HG03457 (cell line): ENCODE data around the gene CAVIN3.
"Not testable (repeated sequence)": the region's sequence is repeated elsewhere in the genome, so short reads cannot be mapped to it uniquely, and the experiment has no call there.

Source experiments
- ATAC-seq: cut with Tn5 transposase; IDR thresholded peaks from one replicate; pipeline ENCODE4 v1.9.1; 2021; ENCODE audit warnings: moderate number of reproducible peaks; ENCODE audit not compliant: unreplicated experiment

The CAVIN3 gene

DNA sequence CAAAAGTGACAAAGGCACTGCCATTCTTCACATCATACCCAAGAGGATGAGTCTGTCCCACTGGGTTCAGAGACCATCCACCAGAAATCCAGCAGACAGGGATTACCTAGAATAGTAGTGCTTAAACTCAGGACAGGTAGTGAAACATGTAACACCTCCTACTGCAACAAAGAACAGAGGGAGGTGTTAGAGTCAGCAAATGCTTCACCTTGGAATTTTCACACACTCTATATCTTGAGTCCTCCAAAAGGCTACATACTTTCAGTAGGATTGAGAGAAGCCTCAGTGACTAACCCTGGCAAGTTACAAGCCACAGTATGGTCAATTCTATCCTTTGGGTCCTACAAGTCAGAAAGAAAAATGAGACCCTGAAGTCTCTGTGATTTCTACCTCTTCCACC is 6.0 kb upstream of the CAVIN3 start:
- no peak for ATAC-seq

DNA sequence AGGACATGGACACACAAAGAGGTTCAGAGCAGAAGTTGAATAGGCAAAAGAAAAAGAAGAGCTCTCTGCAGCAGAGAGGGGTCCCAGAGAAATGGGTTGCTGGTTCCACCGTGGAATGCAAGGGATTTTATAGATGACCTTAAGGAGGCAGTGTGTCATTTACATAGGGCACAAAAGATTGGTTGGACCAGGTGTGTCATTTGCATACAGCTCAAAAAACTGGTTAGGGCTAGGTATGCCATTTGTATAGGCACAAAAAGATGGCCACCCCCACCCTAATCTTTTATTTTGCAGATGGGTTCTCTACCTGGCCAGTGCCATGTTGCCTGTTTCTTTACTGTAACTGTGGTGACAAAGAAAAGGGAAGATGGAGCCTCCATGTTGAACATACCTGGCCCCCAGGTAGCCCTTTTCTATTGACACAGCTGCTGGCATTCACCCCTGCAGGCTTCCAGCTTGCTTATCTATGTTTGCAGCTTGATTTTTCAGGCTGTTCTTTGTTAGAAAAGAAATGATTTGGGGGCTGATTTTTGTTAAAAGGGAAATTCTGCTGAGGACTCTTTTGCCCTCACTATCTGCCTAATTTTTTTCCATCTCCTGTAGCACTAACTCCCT is 3.1 kb upstream of the CAVIN3 start:
- ATAC-seq = no peak

DNA sequence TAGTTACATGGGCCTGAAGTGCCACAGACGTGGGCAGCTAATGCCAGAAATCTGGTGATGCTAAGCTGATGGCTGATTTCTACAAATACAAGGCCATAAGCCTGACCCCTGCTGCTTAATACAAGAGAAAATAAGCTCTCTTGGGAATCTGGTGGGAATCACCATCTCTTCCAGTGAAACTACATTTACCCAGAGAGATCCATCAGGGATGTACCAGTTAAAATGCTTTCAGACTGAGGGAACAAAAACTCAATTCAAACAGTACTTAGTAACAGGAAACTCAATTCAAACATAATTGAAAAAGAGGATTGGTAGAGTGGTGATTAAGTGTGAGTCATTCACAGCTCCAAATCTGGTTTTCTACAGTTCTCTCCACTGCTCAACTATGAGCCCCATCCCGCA is 1.7 kb upstream of the CAVIN3 start:
- no peak for ATAC-seq

DNA sequence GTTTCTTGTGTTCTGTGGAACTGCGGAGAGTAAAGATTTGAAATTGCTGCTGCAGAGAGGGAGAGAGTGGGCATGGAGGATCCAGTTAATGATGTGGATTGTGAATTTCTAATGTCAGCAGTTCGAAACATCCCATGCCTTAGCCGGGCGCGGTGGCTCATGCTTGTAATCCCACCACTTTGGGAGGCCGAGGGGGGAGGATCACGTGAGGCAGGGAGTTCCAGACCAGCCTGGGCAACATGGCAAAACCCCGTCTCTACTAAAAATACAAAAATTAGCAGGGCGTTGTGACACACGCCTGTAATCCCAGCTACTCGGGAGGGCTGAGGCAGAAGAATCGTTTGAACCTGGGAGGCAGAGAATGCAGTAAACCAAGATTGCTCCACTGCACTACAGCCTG is 1.1 kb upstream of the CAVIN3 start:
- ATAC-seq = no peak

DNA sequence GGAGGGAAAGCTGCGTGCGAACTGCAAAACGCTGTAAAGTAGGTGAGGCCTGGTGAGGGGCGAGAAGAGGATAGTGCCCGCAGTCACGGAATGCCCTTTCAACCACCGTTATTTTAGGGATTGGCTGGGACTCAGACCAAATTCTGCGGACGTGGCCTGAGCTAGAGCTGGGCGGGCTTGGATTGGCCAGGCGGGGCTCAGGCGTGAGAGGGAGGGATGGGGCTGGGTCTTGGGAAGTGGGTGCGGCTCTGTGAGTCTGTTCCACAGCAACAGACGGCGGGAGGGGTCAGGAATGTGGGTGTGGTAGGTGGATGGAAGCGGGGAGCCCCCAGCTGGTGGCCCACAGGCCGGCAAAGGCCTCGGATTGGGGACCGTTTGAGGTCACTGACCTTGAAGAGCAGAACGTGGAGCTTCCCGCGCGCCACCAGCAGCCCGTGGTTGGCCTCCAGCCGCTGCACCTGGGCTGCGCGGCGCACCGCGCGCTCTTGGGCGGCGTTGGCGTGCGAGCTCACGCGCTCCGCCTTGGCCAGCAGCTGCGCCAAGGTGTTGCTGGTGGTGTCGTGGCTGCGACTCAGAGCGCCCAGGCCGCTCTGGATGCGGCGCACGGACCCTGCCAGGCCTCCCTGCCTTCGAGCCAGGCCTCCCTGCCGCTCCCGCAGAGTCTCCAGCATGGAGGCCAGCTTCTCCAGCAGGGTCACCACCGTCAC is 444 bp downstream of the CAVIN3 start:
- ATAC-seq = peak; percentile 28

DNA sequence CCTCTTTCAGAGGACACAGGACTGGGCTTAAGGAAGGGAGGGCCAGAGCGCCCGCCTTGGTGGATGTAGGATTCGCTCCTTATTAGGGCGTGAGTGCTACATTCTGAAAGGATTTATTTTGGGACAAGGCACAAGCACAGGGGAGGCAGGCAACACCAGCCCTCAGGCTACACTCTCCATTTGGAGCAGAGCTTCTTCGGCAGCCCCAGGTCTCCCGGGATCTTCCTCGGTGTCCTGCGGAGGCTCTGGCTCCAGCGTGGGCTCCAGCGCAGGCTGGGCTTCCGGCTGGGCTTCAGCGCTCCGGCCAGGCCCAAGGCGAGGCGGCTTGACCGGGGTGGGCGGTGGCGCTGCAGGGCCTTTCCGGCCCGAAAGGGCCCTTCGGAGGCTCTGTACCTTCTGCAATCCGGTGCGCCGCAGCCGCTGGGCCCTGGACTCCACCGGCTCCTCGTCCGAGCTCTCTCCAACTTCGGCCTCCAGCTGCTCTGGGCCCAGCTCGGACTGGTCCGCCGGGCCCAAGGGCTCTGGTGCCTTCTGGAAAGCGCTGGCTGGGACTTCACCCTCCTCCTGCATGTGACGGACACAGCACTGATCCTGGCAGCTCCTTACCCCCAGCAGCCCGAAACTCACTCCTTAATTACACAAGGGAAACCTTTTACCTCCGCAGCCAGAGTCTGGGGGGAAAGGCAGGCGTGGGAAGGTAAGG is 1.1 kb downstream of the CAVIN3 start:
- peak; percentile 4 for ATAC-seq

DNA sequence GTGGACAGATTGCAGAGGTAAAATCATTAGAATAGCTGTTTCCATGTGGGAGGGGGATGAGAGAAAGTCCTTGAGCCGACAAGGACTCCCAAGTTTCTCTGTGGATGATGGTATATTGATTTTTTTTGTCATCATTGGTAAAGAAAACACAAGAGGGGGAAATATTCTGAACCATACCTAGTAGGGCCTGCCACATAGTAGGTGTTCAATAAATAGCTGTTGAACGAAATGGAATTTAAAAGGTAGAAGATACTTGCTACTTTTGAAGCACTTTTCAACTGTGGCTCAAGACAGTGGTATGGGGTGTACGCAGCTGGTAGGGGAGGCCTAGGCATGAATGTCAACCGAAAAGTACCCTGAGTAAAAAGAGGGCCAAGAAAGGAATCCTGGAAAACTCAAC is 2.1 kb downstream of the CAVIN3 start:
- no peak for ATAC-seq

DNA sequence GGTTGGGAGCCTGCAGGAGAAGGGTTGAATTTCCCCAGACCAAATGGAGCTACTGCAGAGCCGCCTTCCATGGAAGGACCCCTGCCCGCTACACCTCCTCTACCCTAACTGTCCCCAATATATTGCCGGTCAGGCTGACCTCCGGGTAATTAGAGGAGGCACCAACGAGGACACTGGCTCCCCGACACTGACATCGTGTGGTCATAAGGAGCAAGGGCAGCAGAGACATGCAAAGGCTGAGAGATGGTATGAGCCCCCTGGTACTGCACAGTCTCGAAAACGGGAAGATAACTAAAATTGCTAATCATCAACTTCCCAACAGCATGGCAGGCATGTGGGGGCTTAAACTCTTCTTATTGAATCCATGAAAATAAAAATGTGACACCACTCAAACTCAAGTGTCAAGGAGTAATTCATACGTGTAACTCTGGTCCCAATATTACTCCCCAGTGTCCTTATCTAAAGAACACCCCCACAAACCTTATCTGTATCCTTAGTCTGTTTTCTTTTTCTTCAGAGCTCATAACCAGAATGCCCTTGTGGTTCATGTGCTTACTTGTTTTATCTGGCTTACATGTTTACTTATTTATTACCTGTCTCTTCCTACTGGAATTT is 4.4 kb downstream of the CAVIN3 start:
- ATAC-seq = no peak

DNA sequence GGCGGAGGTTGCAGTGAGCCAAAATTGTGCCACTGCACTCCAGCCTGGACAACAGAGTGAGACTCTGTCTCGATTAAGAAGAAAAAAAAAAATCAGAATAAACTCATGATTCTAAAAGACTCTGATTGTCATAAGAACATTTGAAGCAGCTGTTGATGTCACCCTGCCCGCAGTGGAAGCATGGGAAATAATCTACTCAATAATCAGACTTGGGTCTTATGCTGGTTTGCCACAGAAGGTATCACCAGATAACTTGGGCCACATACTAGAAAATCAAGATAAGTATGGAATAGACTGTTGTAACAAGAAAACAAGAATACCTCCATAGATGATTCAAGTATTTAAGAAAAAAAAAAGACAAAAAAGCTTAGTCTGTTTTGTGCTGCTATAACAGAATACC is 8.2 kb downstream of the CAVIN3 start:
- ATAC-seq = no peak

DNA sequence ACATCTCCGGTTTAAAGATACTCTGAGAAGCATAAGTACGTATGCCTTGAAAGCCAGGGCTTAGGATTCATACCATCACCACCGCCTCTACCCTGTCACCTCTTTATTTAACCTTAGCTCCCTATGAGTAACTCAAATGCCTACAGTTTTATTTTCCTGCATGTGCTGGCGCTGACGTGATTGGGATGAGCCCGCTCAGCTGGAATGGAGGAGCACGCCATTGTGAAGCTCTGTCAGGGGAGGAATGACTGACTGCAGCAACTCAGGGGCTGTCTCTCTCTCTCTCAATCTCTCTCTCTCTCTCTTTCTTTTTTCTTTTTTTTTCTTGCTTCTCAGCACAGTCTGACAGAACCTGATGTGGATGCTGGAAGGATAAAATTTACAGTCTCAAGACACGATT is 12.4 kb downstream of the CAVIN3 start:
- ATAC-seq = no peak

DNA sequence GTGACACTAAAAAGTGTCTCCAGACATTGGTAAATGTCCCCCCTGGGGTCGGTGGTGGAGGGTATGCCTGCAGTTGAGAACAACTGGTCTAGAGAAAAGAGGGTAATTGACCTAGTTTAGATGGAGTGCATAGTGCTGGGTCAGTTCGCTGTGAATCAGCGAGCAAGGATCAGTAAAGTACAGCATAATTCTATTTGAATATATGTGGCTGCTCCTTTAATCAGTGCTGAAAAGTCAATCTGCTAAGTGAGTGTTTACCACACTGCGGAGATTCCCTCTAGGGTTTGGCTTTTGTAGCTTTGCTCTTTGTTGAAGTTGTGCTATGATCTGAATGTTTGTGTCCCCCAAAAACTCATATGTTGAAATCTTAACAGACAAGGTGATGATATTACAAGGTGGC is 15.0 kb downstream of the CAVIN3 start:
- ATAC-seq = no peak

DNA sequence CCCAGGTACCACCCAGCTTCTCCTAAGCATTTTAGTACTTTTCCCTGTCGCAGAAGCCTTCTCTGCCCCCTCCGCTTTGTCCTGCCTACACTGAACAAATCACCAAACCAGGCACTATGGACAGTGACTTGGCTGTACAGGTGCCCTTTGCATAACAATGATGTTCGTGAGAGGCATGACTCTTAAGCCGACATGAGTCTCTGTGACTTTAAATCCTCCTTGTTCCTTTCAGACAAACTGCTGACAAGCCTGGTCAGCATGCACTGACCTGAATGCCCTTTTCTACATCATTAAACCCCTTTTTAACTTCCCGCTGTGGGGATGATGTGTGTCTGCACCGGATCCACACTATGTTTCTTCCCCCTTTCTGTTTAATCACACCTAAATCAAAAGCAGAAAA is 16.6 kb downstream of the CAVIN3 start:
- ATAC-seq = no peak

DNA sequence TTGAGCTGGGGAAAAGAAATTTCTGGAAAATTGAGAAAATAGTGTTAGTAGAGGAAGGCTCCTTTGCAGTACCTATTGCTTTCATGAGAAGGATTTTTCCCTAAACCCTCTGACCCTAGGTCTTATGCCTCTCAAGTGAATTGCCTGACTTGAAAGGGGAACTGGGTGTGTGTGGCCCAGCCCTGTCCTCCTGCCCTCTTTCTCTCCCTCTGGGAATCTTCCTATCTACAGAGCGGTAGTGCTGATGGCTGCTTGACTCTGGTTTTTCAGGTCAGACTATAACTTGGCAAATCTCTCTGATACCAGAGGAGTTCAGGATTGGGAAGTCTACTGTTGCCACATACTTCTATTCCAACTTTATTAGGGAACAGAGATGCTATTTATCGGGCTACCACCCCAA is 19.2 kb downstream of the CAVIN3 start:
- no peak for ATAC-seq

DNA sequence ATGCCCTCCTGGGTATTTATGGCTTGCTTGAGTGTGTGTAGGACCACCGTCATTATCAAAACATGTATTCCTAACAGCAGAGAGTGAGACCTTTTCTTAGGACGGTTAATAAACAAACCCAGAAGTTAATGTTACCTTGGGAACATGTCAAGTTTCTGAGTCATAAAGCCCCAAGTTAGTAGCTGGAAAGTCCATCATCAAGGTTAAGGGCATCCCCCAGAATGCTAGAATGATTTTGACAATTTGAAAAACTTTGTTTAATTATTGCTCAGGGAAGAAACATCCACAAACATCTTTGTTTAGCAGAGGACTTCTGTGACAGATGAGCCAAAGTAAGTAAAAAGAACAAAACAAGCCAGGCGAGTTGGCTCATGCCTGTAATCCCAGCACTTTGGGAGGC is 20.0 kb downstream of the CAVIN3 start:
- no peak for ATAC-seq

DNA sequence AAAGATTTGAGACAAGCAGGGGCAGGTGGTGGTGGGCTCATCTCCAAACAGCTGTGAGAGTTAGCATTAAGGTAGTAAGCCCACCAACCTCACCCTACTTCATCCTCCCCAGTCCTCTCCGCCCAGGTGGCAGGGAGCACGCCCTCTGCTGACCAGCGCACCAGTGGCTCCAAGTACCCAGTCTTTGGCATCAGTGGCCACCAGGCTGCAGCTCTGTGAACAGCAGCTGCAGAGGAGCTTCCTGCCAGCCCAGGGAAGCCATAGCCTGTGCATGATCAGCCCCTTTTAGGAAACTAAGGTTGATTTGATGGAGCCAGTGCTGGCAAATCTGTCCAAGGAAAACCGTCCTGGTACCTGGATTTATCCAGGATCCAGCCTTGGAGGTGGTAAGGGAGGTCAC is 21.7 kb downstream of the CAVIN3 start:
- ATAC-seq = no peak

DNA sequence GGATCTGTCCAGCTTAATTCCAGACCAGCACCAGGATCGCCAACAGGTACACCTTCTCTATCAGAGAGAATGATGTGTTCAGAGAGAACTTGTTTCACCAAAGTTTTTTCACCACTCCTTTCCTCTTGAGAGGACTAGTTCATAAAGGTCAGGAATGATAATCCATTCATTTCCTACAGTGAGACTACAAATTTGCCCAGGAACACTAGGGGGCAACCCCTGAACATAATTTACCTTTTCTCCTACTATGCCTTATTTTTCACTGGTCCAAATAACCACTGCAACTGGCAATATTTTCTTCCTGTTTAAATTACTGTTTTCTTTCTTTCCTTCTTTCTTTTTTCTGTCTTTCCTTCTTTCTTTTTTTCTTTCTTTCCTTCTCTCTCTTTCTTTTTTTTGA is 22.5 kb downstream of the CAVIN3 start:
- no peak for ATAC-seq

DNA sequence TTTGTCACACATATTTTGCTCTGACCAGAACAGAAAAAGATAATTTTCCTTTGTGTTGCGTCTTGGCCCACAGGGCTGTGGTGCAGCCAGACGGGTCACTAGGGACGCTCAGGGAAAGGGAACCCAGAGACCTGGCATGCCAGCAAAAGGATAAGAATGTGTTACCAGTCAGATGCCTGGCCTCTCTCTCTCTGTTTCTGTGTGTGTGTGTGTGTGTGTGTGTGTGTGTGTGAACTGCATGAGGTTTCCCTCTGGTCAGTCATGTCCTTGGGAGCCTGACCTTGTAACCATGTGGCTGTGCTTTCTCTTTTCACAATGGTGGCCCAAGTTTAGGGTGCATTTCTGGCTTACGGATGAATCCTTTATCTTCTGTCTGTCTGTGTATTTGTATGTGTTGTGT is 35.3 kb downstream of the CAVIN3 start:
- ATAC-seq = no peak

DNA sequence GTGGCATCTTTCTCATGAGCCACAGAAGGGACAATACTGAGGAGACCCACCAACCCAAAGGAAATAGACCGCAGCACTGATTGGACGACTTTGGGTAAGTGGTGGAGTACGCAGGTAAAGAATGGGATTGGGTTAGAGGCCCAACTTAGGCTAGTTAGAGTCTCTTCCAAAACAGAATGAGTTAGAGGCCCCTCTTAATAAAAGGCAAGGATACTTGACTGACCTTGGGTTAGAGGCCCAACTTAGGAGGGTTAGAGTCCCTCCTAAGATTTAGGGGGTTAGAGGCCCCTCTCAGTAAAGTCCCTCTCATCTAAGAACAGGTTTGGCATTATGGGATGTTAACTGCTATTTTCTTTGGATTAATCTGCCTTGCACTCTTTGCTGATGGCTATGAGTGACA is 36.1 kb downstream of the CAVIN3 start:
- no peak for ATAC-seq

DNA sequence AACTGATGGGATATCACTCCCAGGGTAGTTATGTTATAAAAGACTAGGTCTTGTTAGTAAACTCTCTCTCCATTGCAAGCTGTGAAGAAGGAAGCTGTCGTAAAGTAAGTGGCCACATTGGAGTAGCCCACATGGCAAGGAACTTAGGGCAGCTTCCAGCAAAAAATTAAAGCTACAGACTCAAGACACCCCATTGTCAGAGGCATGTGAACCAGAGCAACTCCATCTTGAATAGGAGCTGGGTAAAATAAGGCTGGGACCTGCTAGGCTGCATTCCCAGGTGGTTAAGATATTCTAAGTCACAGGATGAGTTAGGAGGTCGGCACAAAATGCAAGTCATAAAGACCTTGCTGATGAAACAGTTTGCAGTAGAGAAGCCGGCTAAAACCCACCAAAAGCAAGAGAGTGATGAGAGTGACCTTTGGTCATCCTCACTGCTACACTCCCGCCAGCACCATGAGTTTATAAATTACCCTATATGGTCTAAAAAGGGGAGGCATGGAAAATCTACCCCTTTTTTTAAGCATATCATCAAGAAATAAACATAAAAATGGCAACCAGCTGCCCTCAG is 36.8 kb downstream of the CAVIN3 start:
- no peak for ATAC-seq

DNA sequence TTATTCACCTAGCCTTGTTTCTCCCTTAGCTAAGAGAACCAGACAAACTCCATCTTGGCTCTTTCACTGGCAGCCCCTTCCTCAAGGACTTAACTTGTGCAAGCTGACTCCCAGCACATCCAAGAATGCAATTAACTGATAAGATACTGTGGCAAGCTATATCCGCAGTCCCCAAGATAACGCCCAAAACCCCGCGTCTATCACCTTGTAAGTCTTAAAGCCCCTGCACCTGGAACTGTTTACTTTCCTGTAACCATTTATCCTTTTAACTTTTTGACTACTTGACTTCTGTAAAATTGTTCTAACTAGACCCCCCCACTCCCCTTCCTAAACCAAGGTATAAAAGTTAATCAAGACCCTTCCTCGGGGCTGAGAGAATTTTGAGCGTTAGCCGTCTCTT is 39.5 kb downstream of the CAVIN3 start:
- ATAC-seq = not testable (repeated sequence)

DNA sequence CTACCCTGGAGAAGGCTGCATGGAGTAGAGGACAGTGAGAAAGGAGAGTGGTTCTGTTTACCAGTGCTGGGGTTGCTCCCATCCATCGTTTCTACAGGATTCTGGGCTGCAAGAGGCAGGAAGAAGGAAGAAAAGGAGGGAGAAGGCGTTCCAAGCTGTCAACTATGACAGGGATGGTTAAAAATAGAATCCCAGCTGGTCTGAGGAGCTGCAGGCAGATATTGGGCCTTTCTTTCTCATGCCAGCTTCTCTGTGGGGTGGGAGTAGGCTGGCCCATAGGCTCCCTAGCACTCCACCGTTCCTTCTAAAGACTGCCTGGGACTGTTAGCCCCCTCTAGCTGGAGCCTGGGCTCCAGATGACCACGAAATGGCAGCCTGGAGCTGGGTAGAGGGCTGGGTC is 47.1 kb downstream of the CAVIN3 start:
- no peak for ATAC-seq

DNA sequence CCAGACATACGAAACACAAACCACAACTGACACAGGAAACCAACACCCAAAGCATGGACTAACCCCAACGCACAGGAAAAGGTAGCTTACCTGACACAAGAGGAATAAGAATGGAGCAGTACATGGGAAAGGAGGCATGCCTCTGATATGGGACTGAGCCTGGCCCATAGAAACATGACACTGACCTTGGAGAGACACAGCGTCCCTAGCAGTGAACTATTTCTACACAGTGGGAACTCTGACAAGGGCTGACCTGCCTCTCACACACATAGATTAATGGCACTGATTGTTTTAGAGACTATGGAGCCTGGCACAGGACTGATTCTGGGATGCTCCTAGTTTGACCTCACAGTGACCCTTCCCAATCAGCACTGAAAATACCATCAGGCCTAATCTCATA is 48.7 kb downstream of the CAVIN3 start:
- ATAC-seq = no peak
